Caki2 (cell line): ENCODE results near the gene UMAD1. TPM values are rescaled to one million over a fixed set of nuclear protein-coding genes. Genes with fewer than 3 reads are reported as not detected.

Experiments used
- DNase-seq: peaks from one replicate; pipeline ENCODE4 v3.0.0-alpha.2; 2015; ENCODE audit warnings: low read depth
- in situ Hi-C: cut with HindIII; loops from 2 replicates; pipeline ENCODE4 v1.10.0; 2016; ENCODE audit warnings: low sequenced_read_pairs, low pct_unique_long_range_greater_than_20kb, mixed read lengths
- total RNA-seq: library from RNA; depleted of rRNA; stranded (reverse); fragments of >200 nt; shearing (Covaris generic); gene quantifications from 2 replicates; pipeline ENCODE4 v1.2.3, GENCODE V29; 2014; ENCODE audit warnings: low replicate concordance

Gene UMAD1
- total RNA-seq, 1 experiment from 2014 or later: 19.9 TPM

- in situ Hi-C loops: no loop called here
- no peak for DNase-seq
Measured at GRCh38 chr7:7740037-7740355, 99.4 kb downstream of the UMAD1 start.

DNA sequence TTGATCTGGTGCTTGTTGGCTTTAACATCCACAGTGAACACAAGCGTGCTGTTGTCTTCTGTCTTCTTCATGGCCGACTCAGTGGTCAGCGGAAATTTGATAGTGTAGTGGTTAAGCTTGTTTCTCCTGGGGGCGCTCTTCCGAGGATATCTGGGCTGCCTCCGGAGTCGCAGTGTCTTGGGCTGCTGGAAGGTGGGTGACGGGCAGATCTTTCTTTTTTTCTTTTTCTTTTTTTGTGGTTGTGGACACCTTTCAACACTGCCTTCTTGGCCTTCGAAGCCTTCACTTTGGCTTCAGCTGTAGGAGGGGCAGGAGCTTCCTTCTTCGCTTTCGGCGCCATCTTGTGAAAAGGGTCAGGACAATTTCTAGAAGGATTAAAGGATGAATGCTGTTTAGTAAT is 101.7 kb downstream of the UMAD1 start:
- in situ Hi-C loops: no loop called here

DNA sequence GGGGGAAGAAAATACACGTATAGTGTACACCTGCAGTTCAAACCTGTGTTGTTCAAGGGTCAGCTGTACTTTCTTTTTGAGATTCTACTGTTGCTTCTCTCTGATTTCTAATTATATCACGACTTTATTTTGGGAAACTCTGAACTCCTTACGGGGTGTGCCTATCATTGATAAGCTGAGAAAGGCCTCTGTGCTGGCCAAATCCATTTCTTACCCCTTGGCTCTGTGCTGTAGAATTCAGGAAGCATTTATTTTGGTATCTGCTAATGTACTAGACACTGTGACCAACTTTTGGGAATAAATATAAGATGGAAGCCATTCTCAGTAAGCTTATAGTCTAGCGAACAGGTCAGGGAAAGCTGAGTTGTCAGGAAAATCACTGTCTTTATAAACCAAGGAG is 104.7 kb downstream of the UMAD1 start:
- in situ Hi-C loops: no loop called here
- no peak for DNase-seq

More for the DNA sequence above, 101.7 kb downstream of the UMAD1 start:
- DNase-seq: no peak

GRCh38 chr7:7745966-7746365 is 105.4 kb downstream of the UMAD1 start:
- no peak for DNase-seq
- in situ Hi-C loops: no loop called here

DNA sequence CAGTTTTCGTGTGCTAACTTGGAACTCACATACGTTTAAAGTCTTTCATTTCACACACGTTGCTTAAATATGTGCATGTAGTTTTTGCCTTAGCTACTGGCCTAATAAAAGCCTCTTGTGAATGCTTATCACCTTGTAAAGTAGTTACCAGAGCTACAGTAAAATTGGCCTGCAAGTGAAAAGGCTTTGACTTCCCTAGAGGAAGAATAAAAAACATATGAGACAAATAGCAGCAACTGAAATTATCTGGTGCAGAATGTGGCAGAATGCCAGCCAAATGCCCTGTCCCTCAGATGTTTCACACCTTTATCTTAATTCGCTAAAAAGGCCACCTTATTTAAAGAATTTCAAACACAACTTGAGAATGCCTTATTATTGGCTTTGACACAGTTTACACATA is 105.9 kb downstream of the UMAD1 start:
- in situ Hi-C loops: no loop called here

GRCh38 chr7:7750571-7751242 is 110.2 kb downstream of the UMAD1 start:
- no peak for DNase-seq
- in situ Hi-C loops: no loop called here

More for the DNA sequence above, 105.9 kb downstream of the UMAD1 start:
- DNase-seq: no peak

GRCh38 chr7:7751243-7752092 is 110.9 kb downstream of the UMAD1 start:
- DNase-seq: no peak
- in situ Hi-C loops: no loop called here

DNA sequence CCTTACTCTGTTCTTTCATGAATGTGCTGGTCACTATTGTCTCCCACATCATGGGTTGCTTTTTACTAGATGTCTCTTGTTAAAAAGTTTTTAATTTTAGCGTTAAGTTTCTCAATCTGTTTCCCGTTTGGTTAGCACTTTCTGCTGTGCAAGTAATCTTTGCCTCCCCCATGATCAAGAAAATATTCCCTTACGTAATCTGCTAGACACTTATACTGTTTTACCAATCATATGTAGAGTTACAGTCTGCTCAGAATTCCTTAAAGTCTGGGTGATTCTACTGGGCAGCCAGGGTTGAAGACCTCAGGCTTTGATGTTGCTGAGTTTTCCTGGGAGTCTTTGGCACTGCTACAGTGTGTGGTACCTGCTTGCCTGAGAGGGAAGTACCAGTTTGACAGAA is 116.0 kb downstream of the UMAD1 start:
- in situ Hi-C loops: no loop called here

DNA sequence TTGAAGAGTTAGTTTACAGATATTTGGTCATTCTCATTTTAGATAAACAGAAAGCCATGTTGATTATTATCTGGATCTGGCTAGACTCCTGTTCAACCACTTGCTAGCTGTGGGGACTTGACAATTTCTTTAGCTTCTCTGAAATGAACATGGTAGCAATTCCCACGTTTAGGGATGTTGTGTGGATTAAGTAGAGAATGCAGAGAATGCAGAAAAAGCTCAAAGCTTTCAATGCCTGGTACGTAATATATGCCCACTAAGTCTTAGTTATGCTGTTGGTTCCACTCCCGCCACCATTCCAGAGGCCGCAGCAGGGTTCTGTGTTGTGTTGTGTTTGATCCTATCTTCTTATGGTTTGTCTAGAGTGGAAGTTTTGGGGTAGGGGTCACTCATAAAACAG is 117.0 kb downstream of the UMAD1 start:
- no peak for DNase-seq
- in situ Hi-C loops: no loop called here

More for the DNA sequence above, 116.0 kb downstream of the UMAD1 start:
- DNase-seq: no peak

GRCh38 chr7:7761340-7761973 is 120.9 kb downstream of the UMAD1 start:
- in situ Hi-C loops: no loop called here
- DNase-seq: peak; percentile 35

DNA sequence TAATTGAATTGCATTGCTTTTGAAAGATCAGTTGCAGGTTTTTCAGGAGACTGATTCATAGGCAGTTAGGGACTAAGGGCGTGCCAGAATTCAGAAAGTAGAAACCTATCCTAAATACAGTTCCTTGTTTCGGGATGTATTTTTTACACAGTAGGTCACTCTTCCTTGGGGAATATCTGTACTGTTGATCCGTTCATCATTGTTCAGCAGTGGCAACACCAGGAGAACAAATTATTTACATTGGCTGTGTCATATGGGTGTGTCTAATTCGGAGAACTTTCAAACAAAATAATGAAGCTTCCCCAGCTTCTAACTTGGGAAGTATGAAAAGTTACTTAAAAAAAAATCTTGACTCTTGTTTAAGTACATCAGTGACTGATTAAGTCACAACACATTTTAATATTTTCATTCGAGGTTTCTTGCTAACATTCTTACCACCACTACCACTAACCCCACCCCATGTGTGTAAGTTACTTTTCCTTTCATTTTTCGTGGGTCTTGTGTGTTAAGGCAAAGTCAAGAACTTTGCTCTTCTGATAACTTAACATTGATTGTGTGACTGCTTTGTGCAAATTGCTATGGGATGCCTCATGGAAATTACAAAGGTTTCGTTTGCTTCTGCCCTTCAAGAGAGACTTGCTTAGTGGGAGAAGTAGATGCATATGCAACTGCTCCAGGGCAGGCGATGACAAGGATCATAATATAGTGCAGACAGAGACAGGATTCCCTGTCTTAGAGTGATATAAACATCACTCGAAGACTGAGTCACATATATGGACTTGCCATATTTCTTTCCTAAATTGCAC is 121.6 kb downstream of the UMAD1 start:
- in situ Hi-C loops: no loop called here
- DNase-seq: peak; percentile 28

GRCh38 chr7:7764520-7765396 is 124.2 kb downstream of the UMAD1 start:
- in situ Hi-C loops: no loop called here
- no peak for DNase-seq

DNA sequence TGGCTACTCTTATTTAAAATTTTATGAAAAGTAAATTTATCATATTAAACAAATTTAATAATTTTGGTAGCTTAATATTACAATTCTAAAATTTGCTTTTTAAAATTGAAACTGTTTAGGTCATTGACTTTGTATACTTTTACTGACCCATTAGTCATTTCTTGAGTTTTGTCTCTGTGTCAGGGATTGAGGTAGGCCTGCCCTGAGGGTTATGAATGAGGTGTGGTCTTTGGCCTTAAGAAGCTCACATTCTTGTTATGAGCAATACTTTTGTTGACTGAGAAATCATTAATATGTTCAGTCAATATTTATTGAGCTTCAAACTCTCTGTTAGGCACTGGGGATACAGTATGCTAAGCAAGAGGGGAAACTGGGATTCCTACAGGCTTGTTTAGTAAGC is 124.9 kb downstream of the UMAD1 start:
- in situ Hi-C loops: no loop called here
- no peak for DNase-seq

- in situ Hi-C loops: no loop called here
- no peak for DNase-seq
Measured at GRCh38 chr7:7766671-7767070, 126.1 kb downstream of the UMAD1 start.

GRCh38 chr7:7768977-7769709 is 128.6 kb downstream of the UMAD1 start:
- in situ Hi-C loops: no loop called here
- no peak for DNase-seq

DNA sequence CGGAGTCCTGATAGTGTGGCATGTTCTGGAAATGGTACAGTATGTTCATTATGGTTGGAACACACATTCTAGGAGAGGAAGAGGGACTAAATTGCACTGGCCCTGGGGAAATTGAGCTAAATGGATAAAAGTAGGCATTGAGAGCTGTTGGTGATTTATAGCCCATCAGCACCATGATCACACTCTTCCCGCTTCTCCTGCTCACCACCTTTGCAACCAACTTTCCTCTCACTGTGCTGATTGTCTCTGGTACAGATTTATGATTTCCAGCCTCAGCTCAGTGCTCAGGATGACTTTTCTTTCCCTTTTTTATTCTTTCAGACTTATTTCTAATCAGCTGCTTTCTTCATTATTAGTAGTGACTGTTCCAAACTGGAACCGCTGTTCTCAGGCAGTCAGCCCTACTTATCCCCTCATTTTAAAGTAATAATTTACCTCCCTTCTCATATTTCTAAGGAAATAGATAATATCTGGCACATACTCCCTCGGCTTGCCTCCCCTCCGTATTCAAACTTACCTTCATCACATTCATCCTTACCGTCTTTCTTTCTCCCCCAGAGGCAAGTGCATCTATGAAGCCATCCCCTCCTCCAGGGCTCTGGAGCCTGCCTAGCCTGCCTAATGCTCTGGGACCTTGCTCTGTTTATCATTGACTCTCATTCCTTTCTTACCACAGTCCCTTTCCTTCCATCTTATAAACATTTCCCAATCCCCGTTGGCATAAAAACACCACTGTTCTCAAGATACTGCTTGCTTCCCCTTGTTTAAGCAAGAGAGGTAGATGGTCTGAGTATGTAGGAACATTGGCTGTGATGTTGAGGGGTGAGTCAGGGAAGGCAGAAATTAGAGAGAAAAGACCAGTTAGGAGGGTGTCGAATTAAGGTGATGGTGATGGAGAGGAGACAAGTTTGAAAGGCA is 129.4 kb downstream of the UMAD1 start:
- DNase-seq: no peak
- in situ Hi-C loops: no loop called here
